Measurements from ENCODE around the gene CBX8. TPM values are rescaled to one million over a fixed set of nuclear protein-coding genes. Genes with fewer than 3 reads are reported as not detected.
A peak's percentile ranks its signal among the peaks of the same experiment; 100 is the strongest.

CBX8 gene
- total and polyA plus RNA-seq, 8 donors = 1.6 to 5.7 (median 4.1) TPM

- Histone ChIP-seq H3K9me3 (no peaks in the 10 kb centered on the region), H3K36me3 (no peaks in the 10 kb centered on the region), H3K27me3 (peaks cover 0 to 19% (median 3%) of the 10 kb centered on the region in 4 donors), H3K4me3 (no peak overlapping the region), H3K4me1 (no peaks in the 10 kb centered on the region), H3K27ac (no peak overlapping the region)
- DNase-seq = no peak
- 5 to 6% methylated on average over 66 to 74 of the region's 74 CpGs for WGBS, 2 donors
- peak in 1 of 4 donors; percentile 17 for ATAC-seq
- TF ChIP-seq CTCF (IDR thresholded peaks at IDR 0.05) = no peak
- FAIRE-seq = no peak
- intact Hi-C loops (cut with DNase I) = no loop called here
Observed at GRCh38 chr17:79747508-79748294, 49.2 kb downstream of the CBX8 start.

- no peak overlapping the region for H3K4me3 ChIP-seq
- no peaks in the 10 kb centered on the region for H3K36me3 ChIP-seq
- ATAC-seq (no peak), FAIRE-seq (no peak), DNase-seq (no peak)
- no peaks in the 10 kb centered on the region for H3K9me3 ChIP-seq
- intact Hi-C loops (cut with DNase I) = no loop called here
- peaks cover 0 to 19% (median 3%) of the 10 kb centered on the region in 4 donors for H3K27me3 ChIP-seq
- no peaks in the 10 kb centered on the region for H3K4me1 ChIP-seq
- no peak for TF ChIP-seq CTCF (IDR thresholded peaks at IDR 0.05)
- WGBS, 2 donors = 34 to 41% methylated on average over 22 of the region's 22 CpGs
- H3K27ac ChIP-seq = no peak overlapping the region
Observed at GRCh38 chr17:79746889-79747507, 49.9 kb downstream of the CBX8 start.

GRCh38 chr17:79745641-79746105 is 51.2 kb downstream of the CBX8 start:
- DNase-seq (peak in 1 of 6 donors; percentile 8), ATAC-seq (no peak), FAIRE-seq (no peak)
- Histone ChIP-seq H3K27me3 (peaks cover 0 to 19% (median 3%) of the 10 kb centered on the region in 4 donors), H3K27ac (no peak overlapping the region), H3K36me3 (no peaks in the 10 kb centered on the region), H3K9me3 (no peaks in the 10 kb centered on the region), H3K4me1 (peaks cover 0 to 9% (median 0%) of the 10 kb centered on the region in 3 donors), H3K4me3 (no peak overlapping the region)
- WGBS, 2 donors = 33 to 45% methylated on average over 6 of the region's 6 CpGs
- intact Hi-C loops (cut with DNase I) = no loop called here
- TF ChIP-seq CTCF (IDR thresholded peaks at IDR 0.05) = no peak

- TF ChIP-seq CTCF (IDR thresholded peaks at IDR 0.05) = no peak
- 79 to 87% methylated on average over 5 of the region's 5 CpGs for WGBS, 2 donors
- H3K9me3 ChIP-seq = no peaks in the 10 kb centered on the region
- peaks cover 0 to 13% (median 3%) of the 10 kb centered on the region in 4 donors for H3K27me3 ChIP-seq
- no peak overlapping the region for H3K27ac ChIP-seq
- H3K4me3 ChIP-seq = no peak overlapping the region
- H3K4me1 ChIP-seq = peaks cover 0 to 10% (median 0%) of the 10 kb centered on the region in 3 donors
- FAIRE-seq = no peak
- intact Hi-C loops (cut with DNase I) = no loop called here
- DNase-seq = peak in 2 of 6 donors; percentile 6 to 36
- no peaks in the 10 kb centered on the region for H3K36me3 ChIP-seq
- no peak for ATAC-seq
Observed at GRCh38 chr17:79743614-79744013, 53.3 kb downstream of the CBX8 start.
